ENCODE measurements around the gene EPHB6. TPM values are rescaled to one million over a fixed set of nuclear protein-coding genes. Genes with fewer than 3 reads are reported as not detected.

The EPHB6 gene
- total RNA-seq, 4 donors from 2014 or later: 15.2 to 40.4 (median 26.1) TPM

GRCh38 chr7:142864980-142865747 lies 10.3 kb downstream of the EPHB6 start:
- no peaks in the 10 kb centered on the region for H3K27me3 ChIP-seq
- no peak for DNase-seq
- peaks cover 0 to 79% (median 0%) of the 10 kb centered on the region in 3 donors for H3K36me3 ChIP-seq
- intact Hi-C loops (cut with DNase I): no loop called here
- 44 to 45% methylated on average over 6 to 13 of the region's 14 CpGs for WGBS, 2 donors
- TF ChIP-seq POLR2A (IDR thresholded peaks at IDR 0.05) (no peak), CTCF (IDR thresholded peaks at IDR 0.05) (no peak)
- H3K9me3 ChIP-seq: no peaks in the 10 kb centered on the region
- H3K27ac ChIP-seq: no peak overlapping the region
- H3K4me1 ChIP-seq: peaks cover 0 to 26% (median 8%) of the 10 kb centered on the region in 3 donors
- no peak overlapping the region for H3K4me3 ChIP-seq

GRCh38 chr7:142865766-142866165 lies 10.9 kb downstream of the EPHB6 start:
- intact Hi-C loops (cut with DNase I): no loop called here
- DNase-seq: no peak
- Histone ChIP-seq H3K27me3 (no peaks in the 10 kb centered on the region), H3K27ac (no peak overlapping the region), H3K36me3 (peaks cover 0 to 82% (median 0%) of the 10 kb centered on the region in 3 donors), H3K4me1 (peaks cover 0 to 22% (median 8%) of the 10 kb centered on the region in 3 donors), H3K4me3 (no peak overlapping the region), H3K9me3 (no peaks in the 10 kb centered on the region)
- TF ChIP-seq POLR2A (IDR thresholded peaks at IDR 0.05): no peak
- no peak for TF ChIP-seq CTCF (IDR thresholded peaks at IDR 0.05)
- 14 to 60% methylated on average over 2 of the region's 13 CpGs for WGBS, 2 donors

GRCh38 chr7:142866361-142867096 lies 11.7 kb downstream of the EPHB6 start:
- peak in 5 of 6 experiments; percentile 50 to 65 (median 56) for TF ChIP-seq CTCF (IDR thresholded peaks at IDR 0.05)
- TF ChIP-seq POLR2A (IDR thresholded peaks at IDR 0.05): no peak
- H3K9me3 ChIP-seq: no peaks in the 10 kb centered on the region
- peaks cover 0 to 22% (median 8%) of the 10 kb centered on the region in 3 donors for H3K4me1 ChIP-seq
- peaks cover 0 to 82% (median 0%) of the 10 kb centered on the region in 3 donors for H3K36me3 ChIP-seq
- intact Hi-C loops (cut with DNase I): no loop called here
- DNase-seq: no peak
- no peak overlapping the region for H3K4me3 ChIP-seq
- H3K27me3 ChIP-seq: no peaks in the 10 kb centered on the region
- 56 to 79% methylated on average over 5 to 13 of the region's 18 CpGs for WGBS, 2 donors
- no peak overlapping the region for H3K27ac ChIP-seq

- no peak overlapping the region for H3K4me3 ChIP-seq
- H3K36me3 ChIP-seq: peaks cover 0 to 82% (median 0%) of the 10 kb centered on the region in 3 donors
- no peak for DNase-seq
- no peak for TF ChIP-seq CTCF (IDR thresholded peaks at IDR 0.05)
- no peak for TF ChIP-seq POLR2A (IDR thresholded peaks at IDR 0.05)
- H3K9me3 ChIP-seq: no peaks in the 10 kb centered on the region
- no peak overlapping the region for H3K27ac ChIP-seq
- H3K27me3 ChIP-seq: no peaks in the 10 kb centered on the region
- H3K4me1 ChIP-seq: peaks cover 0 to 22% (median 8%) of the 10 kb centered on the region in 3 donors
- intact Hi-C loops (cut with DNase I): no loop called here
- 73 to 79% methylated on average over 4 of the region's 4 CpGs for whole genome bisulfite sequencing, 2 donors
These were observed 12.2 kb downstream of the EPHB6 start for GRCh38 chr7:142867097-142867378.
